ENCODE results near the gene SMIM32. TPM values are rescaled to one million over a fixed set of nuclear protein-coding genes. Genes with fewer than 3 reads are reported as not detected.

SMIM32 gene
- total and polyA plus RNA-seq, 2 experiments from 2014 or later = 0.27 to 0.56 TPM

DNA sequence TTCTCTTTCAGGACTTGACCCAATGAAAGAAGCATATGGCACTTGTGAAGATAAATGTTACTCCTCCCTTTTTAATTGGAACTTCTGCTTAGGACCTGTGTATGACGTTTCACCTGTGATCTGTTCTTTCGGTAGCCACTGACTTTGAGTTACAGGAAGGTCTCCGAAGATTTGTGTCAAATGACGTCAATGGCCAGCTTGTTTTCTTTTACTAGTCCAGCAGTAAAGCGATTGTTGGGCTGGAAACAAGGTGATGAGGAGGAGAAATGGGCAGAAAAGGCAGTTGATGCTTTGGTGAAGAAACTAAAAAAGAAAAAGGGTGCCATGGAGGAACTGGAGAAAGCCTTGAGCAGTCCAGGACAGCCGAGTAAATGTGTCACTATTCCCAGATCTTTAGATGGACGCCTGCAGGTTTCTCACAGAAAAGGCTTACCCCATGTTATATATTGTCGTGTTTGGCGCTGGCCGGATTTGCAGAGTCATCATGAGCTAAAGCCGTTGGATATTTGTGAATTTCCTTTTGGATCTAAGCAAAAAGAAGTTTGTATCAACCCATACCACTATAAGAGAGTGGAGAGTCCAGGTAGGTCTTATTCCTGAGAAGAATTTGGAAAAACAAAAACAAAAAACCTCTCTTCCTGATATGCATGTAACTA lies 39.3 kb downstream of the SMIM32 start:
- peaks cover 35% of the 10 kb centered on the region; the same call in 1 of the 2 replicates for H3K36me3 ChIP-seq (ENCODE audit: insufficient read depth)
- H3K4me2 ChIP-seq = no peak overlapping the region
- Mint-ChIP-seq H3K4me1 (peaks cover 14% of the 10 kb centered on the region; the same call in 2 of the 3 replicates), H3K27me3 (ENCODE audit: insufficient read depth, low read depth, poor library complexity) (no peaks in the 10 kb centered on the region), H3K27ac (peak overlapping the region; percentile 33; the same call in 1 of the 2 replicates), H3K4me3 (no peak overlapping the region), H3K9me3 (peaks cover 6% of the 10 kb centered on the region; the same call in 2 of the 3 replicates), H3K36me3 (ENCODE audit: low read depth) (peaks cover 51% of the 10 kb centered on the region)
- ATAC-seq = no peak
- no peak overlapping the region for H3K4me3 ChIP-seq
- no peaks in the 10 kb centered on the region for H3K27me3 ChIP-seq (ENCODE audit: insufficient read depth)
- no peak overlapping the region for H3K27ac ChIP-seq (ENCODE audit: low read depth)
- H4K20me1 ChIP-seq (replicated peaks; ENCODE audit: insufficient read depth) = peaks cover 46% of the 10 kb centered on the region
- H3K9me2 ChIP-seq (ENCODE audit: insufficient read depth) = no peaks in the 10 kb centered on the region
- TF ChIP-seq, protein P1, sequence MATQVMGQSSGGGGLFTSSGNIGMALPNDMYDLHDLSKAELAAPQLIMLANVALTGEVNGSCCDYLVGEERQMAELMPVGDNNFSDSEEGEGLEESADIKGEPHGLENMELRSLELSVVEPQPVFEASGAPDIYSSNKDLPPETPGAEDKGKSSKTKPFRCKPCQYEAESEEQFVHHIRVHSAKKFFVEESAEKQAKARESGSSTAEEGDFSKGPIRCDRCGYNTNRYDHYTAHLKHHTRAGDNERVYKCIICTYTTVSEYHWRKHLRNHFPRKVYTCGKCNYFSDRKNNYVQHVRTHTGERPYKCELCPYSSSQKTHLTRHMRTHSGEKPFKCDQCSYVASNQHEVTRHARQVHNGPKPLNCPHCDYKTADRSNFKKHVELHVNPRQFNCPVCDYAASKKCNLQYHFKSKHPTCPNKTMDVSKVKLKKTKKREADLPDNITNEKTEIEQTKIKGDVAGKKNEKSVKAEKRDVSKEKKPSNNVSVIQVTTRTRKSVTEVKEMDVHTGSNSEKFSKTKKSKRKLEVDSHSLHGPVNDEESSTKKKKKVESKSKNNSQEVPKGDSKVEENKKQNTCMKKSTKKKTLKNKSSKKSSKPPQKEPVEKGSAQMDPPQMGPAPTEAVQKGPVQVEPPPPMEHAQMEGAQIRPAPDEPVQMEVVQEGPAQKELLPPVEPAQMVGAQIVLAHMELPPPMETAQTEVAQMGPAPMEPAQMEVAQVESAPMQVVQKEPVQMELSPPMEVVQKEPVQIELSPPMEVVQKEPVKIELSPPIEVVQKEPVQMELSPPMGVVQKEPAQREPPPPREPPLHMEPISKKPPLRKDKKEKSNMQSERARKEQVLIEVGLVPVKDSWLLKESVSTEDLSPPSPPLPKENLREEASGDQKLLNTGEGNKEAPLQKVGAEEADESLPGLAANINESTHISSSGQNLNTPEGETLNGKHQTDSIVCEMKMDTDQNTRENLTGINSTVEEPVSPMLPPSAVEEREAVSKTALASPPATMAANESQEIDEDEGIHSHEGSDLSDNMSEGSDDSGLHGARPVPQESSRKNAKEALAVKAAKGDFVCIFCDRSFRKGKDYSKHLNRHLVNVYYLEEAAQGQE (IDR thresholded peaks at IDR 0.05; ENCODE audit: unreplicated experiment) = no peak
- TF ChIP-seq, protein P2, sequence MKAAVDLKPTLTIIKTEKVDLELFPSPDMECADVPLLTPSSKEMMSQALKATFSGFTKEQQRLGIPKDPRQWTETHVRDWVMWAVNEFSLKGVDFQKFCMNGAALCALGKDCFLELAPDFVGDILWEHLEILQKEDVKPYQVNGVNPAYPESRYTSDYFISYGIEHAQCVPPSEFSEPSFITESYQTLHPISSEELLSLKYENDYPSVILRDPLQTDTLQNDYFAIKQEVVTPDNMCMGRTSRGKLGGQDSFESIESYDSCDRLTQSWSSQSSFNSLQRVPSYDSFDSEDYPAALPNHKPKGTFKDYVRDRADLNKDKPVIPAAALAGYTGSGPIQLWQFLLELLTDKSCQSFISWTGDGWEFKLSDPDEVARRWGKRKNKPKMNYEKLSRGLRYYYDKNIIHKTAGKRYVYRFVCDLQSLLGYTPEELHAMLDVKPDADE (IDR thresholded peaks at IDR 0.05) = no peak
- TF ChIP-seq CREB1 (CRISPR knock-in tag; IDR thresholded peaks at IDR 0.05; ENCODE audit: low read depth) (no peak), ZNF331 (CRISPR knock-in tag; IDR thresholded peaks at IDR 0.05; ENCODE audit: low read depth) (no peak)
- TF ChIP-seq, protein P3, sequence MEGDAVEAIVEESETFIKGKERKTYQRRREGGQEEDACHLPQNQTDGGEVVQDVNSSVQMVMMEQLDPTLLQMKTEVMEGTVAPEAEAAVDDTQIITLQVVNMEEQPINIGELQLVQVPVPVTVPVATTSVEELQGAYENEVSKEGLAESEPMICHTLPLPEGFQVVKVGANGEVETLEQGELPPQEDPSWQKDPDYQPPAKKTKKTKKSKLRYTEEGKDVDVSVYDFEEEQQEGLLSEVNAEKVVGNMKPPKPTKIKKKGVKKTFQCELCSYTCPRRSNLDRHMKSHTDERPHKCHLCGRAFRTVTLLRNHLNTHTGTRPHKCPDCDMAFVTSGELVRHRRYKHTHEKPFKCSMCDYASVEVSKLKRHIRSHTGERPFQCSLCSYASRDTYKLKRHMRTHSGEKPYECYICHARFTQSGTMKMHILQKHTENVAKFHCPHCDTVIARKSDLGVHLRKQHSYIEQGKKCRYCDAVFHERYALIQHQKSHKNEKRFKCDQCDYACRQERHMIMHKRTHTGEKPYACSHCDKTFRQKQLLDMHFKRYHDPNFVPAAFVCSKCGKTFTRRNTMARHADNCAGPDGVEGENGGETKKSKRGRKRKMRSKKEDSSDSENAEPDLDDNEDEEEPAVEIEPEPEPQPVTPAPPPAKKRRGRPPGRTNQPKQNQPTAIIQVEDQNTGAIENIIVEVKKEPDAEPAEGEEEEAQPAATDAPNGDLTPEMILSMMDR (conservative IDR thresholded peaks at IDR 0.05; ENCODE audit: low read depth in 2 of 2) = no peak
- H2AFZ ChIP-seq = no peak overlapping the region
- H3K79me2 ChIP-seq (replicated peaks; ENCODE audit: insufficient read depth) = peaks cover 91% of the 10 kb centered on the region
- DNase-seq (ENCODE audit: low spot score) = no peak
- H3F3A ChIP-seq (replicated peaks; ENCODE audit: low read depth) = no peaks in the 10 kb centered on the region
- H3K4me1 ChIP-seq (ENCODE audit: insufficient read depth) = peaks cover 10% of the 10 kb centered on the region

DNA sequence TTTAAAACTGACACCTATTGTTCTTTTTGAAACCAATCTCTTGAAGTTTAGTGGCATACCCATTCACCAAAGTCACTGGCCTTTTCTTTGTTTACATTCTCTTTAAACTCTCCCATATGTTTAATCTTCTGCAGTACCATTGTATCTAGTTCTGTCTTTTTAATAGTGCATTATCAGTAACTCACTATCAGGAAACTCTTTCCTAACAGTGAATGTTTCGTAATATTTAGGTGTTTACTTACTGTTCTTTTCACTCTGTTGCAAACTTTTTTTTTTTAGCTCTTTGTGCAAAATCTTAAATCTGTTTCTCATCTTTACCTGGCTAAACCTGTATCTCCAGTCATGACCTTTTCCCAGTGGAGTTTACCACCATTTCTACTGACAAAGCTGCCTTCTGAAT lies 43.1 kb downstream of the SMIM32 start:
- Mint-ChIP-seq H3K4me3 (no peak overlapping the region), H3K36me3 (ENCODE audit: low read depth) (peaks cover 18% of the 10 kb centered on the region), H3K27me3 (ENCODE audit: insufficient read depth, low read depth, poor library complexity) (no peaks in the 10 kb centered on the region), H3K4me1 (peaks cover 17% of the 10 kb centered on the region; the same call in 2 of the 3 replicates), H3K27ac (no peak overlapping the region), H3K9me3 (no peaks in the 10 kb centered on the region)
- Histone ChIP-seq H3K27ac (ENCODE audit: low read depth) (no peak overlapping the region), H3K36me3 (ENCODE audit: insufficient read depth) (peaks cover 10% of the 10 kb centered on the region; the same call in 1 of the 2 replicates), H4K20me1 (replicated peaks; ENCODE audit: insufficient read depth) (peaks cover 56% of the 10 kb centered on the region), H3K4me2 (0 out of 2 replicates have a peak overlapping the region, but pooled peaks have one; percentile 12), H3F3A (replicated peaks; ENCODE audit: low read depth) (no peaks in the 10 kb centered on the region), H3K79me2 (replicated peaks; ENCODE audit: insufficient read depth) (peaks cover 95% of the 10 kb centered on the region), H2AFZ (no peak overlapping the region), H3K4me1 (ENCODE audit: insufficient read depth) (peaks cover 10% of the 10 kb centered on the region), H3K9me2 (ENCODE audit: insufficient read depth) (no peaks in the 10 kb centered on the region), H3K4me3 (no peak overlapping the region), H3K27me3 (ENCODE audit: insufficient read depth) (no peaks in the 10 kb centered on the region)
- ATAC-seq (no peak), DNase-seq (ENCODE audit: low spot score) (no peak)
- no peak for TF ChIP-seq EZH2 (IDR thresholded peaks at IDR 0.05; ENCODE audit: low read depth, unreplicated experiment)
- TF ChIP-seq, protein P3 (conservative IDR thresholded peaks at IDR 0.05; ENCODE audit: low read depth in 2 of 2) = no peak
- no peak for TF ChIP-seq CREB1 (CRISPR knock-in tag; IDR thresholded peaks at IDR 0.05; ENCODE audit: low read depth)
- TF ChIP-seq JUNB (IDR thresholded peaks at IDR 0.05; ENCODE audit: unreplicated experiment) = no peak

Data from GM23338 (cell line).